ENCODE results near the gene DTNBP1.

Gene DTNBP1

GRCh38 chr6:15662326-15663129 is at the start of gene DTNBP1:
Gene DTNBP1 (minus strand): TSS chr6:15663028. CDS start chr6:15662869, 159 bp downstream.
- DNase-seq = peak; percentile 81 to 89
- TF ChIP-seq POLR2A (IDR thresholded peaks at IDR 0.05; ENCODE audit: low read length) (no peak), GATA1 (IDR thresholded peaks at IDR 0.05; ENCODE audit: low read depth, low read length) (no peak)

DNA sequence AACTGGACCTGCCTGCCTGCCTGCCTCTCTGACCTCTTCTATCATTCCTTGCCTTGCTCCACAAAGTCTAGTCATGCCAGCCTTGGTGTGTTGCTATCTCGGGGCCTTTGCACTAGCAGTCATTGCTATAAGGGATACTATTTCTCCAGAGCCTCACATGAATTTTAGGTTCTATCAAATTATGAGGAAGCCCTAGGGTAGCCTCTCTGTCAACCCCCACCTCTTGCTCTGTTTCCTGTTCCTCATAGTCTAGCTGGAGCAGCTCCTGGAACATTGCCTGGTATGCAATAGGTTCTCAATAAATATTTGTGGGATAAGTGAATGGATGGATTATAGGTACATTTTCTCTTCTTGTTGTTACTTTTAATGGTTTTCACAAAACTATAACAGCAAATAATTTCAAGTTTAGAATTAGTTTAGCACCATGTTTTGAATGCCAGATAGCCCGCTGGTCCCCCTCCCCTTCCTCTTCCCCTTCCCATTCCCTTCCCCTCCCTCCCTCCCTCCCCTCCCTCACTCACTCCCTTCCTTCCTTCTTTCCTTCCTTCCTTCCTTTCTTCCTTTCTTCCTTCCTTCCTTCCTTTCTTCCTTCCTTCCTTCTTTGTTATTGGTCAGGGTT is 46.9 kb upstream of the DTNBP1 start:
- DNase-seq = no peak
- TF ChIP-seq POLR2A (IDR thresholded peaks at IDR 0.05; ENCODE audit: low read length) (no peak), GATA1 (IDR thresholded peaks at IDR 0.05; ENCODE audit: low read depth, low read length) (no peak)

- no peak for DNase-seq
- TF ChIP-seq POLR2A (IDR thresholded peaks at IDR 0.05; ENCODE audit: low read length) = no peak
- TF ChIP-seq GATA1 (IDR thresholded peaks at IDR 0.05; ENCODE audit: low read depth, low read length) = no peak
These were observed 45.4 kb upstream of the DTNBP1 start for GRCh38 chr6:15708231-15708630.

GRCh38 chr6:15705981-15706380 is 43.2 kb upstream of the DTNBP1 start:
- TF ChIP-seq POLR2A (IDR thresholded peaks at IDR 0.05; ENCODE audit: low read length) = no peak
- no peak for TF ChIP-seq GATA1 (IDR thresholded peaks at IDR 0.05; ENCODE audit: low read depth, low read length)
- DNase-seq = no peak

DNA sequence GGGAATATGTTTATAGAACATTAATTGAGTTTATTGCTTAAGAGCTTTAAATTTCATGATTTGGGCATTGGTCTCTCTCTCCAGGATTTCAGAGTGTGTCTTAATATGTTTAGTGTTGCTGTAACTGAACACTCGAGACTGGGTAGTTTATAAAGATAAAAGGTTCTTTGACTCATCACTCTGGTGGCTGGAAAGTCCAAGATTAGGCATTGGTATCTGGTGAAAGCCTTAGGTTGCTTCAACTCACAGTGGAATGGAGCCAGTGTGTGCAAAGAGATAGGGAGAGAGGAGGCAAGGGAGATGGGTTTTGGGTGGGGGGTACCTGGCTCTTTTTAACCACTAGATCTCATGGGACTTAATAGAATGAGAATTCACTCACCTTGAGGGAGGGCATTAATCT is 35.6 kb upstream of the DTNBP1 start:
- DNase-seq = peak; percentile 50 to 70
- TF ChIP-seq GATA1 (IDR thresholded peaks at IDR 0.05; ENCODE audit: low read depth, low read length) = no peak
- no peak for TF ChIP-seq POLR2A (IDR thresholded peaks at IDR 0.05; ENCODE audit: low read length)

DNA sequence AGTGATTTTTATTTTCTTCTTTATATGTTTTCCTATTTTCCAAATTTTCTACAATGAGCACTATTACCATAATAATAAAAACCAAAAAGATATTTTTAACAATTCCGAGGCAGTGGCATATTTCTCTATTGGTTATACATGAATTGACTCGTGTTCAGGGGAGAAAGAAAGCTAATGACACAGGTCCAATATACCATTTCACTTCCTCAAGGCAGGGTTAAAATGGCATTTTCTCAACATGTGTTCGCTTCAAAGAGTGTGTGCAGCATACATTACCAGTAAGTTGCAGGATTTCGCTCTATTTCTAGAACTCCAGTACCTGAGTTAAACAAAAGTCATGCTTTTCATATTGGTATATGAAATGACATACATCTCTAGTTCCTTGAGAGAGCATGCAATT is 35.1 kb upstream of the DTNBP1 start:
- no peak for DNase-seq
- TF ChIP-seq POLR2A (IDR thresholded peaks at IDR 0.05; ENCODE audit: low read length) (no peak), GATA1 (IDR thresholded peaks at IDR 0.05; ENCODE audit: low read depth, low read length) (no peak)

DNA sequence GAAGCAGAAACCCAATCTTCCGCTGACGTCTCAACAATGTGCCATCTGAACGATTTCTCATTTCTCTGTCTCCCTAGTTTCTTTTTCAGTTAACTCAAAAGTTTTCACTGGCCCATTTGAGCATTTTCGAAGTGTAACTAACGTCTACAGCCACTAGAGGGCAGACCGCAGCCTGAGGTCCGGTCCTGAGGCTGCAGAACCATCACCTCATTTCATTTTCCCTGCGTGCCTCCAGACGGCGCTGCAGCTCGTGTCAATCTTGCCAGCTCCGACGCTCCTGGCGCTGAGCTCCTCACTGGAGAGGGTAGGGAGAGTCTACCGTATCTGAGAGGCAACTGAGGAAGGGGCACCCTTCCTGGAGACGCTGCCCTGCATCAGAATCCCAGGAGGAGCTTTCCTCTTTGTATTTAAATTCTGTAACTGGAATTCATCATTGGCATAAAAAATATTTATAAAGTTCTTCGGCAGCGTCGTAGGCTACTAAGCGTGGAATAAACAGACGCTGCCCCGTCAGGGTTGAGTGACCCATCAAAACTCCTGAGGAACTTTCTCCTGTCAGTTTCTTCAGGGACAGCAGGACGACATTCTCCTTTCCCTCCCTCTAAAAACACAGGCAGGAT is 28.5 kb upstream of the DTNBP1 start:
- DNase-seq = peak; percentile 90 to 94
- TF ChIP-seq GATA1 (IDR thresholded peaks at IDR 0.05; ENCODE audit: low read depth, low read length) (no peak), POLR2A (IDR thresholded peaks at IDR 0.05; ENCODE audit: low read length) (no peak)

DNA sequence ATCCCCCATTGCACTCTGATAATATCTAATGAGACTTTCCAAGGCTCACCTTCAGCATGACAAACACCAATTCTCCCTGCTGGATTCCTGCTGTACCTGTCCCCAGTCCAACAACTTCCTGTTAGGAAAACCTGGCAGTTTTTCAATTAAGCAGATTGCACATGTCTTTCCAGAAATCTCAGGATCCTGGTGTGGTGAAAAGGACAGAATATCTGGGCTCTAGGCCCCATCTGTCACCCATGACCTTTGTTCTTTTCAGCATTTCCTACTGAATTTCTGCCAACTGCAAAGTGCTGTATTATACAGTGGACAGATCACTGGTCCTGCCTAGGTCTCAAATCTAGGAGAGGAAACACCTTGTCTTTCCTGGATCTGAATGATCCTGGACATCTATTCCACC is 27.7 kb upstream of the DTNBP1 start:
- TF ChIP-seq POLR2A (IDR thresholded peaks at IDR 0.05; ENCODE audit: low read length) (no peak), GATA1 (IDR thresholded peaks at IDR 0.05; ENCODE audit: low read depth, low read length) (no peak)
- DNase-seq = no peak

DNA sequence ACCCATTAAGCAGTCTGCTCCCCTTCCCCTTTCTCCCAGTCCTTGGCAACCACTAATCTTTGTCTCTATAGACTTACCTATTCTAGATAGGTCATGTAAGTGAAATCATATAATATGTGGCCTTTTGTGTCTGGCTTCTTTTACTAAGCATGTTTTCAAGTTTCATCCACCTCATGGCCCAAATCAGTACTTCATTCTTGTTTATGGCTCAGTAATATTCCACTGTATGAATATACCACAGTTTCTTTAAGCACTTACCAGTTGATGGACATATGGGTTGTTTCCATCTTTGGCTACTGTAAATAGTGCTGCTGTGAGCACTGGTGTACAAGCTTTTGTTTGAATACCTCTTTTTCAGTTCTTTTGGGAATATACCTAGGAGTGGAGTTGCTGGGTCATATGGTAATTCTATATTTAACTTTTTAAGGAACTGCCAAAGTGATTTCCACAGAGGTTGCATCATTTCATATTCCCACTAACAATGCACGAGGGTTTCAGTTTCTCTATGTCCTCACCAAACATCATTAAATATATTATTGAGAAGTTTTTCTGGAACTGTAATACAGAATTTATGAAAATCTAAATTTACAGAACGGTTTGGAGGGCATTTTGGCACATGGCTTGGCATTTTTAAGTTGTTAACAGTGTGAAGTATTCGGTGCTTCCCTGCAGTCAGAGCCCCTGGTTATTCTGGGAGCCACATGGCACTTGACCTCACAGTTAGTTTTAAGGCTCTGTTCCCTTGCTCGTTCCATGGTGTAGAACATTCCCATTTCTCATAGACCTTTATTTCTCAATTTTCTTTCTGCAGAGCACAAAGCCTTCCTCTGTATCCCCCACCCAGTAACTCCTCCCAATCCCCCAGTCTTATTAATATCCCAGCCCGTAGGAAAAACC is 27.0 kb upstream of the DTNBP1 start:
- TF ChIP-seq POLR2A (IDR thresholded peaks at IDR 0.05; ENCODE audit: low read length) (no peak), GATA1 (IDR thresholded peaks at IDR 0.05; ENCODE audit: low read depth, low read length) (no peak)
- no peak for DNase-seq

GRCh38 chr6:15685619-15686018 is 22.8 kb upstream of the DTNBP1 start:
- TF ChIP-seq POLR2A (IDR thresholded peaks at IDR 0.05; ENCODE audit: low read length) = no peak
- no peak for TF ChIP-seq GATA1 (IDR thresholded peaks at IDR 0.05; ENCODE audit: low read depth, low read length)
- DNase-seq = no peak

GRCh38 chr6:15682965-15683822 is 20.4 kb upstream of the DTNBP1 start:
- DNase-seq = no peak
- TF ChIP-seq POLR2A (IDR thresholded peaks at IDR 0.05; ENCODE audit: low read length) (no peak), GATA1 (IDR thresholded peaks at IDR 0.05; ENCODE audit: low read depth, low read length) (no peak)

DNA sequence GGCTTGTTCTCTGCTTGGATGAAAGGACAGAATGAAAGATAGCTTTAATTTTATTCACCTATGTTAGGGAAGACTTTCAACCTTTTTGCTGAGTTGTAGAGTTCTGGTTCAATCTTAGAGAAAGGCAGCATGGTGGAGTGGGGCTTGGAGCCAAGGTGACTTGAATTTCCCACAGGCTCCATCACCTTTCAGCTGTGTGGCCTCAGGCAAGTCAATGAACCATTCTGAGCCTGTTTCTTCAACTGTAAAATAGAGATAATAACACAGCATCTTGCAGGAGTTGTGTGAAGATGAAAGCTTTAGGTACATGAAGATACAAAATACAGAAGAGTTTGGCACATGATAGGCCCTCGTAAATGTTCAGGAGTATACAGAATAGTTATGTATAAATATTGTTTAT is 19.1 kb upstream of the DTNBP1 start:
- TF ChIP-seq GATA1 (IDR thresholded peaks at IDR 0.05; ENCODE audit: low read depth, low read length) = no peak
- no peak for TF ChIP-seq POLR2A (IDR thresholded peaks at IDR 0.05; ENCODE audit: low read length)
- no peak for DNase-seq

DNA sequence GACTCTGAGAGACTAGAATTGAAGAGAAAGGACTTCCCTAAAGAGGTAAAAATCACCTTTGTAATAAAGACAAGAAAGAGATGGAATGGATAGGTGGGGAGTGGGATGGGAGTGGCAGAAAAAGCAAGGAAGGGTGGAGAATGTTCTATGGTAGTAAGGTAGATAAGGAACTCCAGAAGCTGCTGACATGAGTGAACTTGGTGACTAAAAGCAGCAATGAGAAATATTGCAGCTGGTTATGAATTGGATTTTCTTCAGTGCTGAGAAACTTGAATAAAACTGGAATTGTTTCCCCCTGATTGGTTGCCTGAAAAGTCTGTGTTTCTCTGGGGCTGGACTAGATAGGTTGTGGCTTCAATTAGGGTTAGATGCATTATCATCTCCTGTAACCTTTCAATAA is 15.7 kb upstream of the DTNBP1 start:
- no peak for DNase-seq
- TF ChIP-seq GATA1 (IDR thresholded peaks at IDR 0.05; ENCODE audit: low read depth, low read length) = no peak
- TF ChIP-seq POLR2A (IDR thresholded peaks at IDR 0.05; ENCODE audit: low read length) = no peak

All from erythroblast (primary cell).